ENCODE data around the gene GLI3. TPM values are rescaled to one million over a fixed set of nuclear protein-coding genes. Genes with fewer than 3 reads are reported as not detected.

GLI3 gene
- polyA plus RNA-seq, 1 of the 3 experiments (the other 2 are of a cell fraction) = 0.08 TPM

DNA sequence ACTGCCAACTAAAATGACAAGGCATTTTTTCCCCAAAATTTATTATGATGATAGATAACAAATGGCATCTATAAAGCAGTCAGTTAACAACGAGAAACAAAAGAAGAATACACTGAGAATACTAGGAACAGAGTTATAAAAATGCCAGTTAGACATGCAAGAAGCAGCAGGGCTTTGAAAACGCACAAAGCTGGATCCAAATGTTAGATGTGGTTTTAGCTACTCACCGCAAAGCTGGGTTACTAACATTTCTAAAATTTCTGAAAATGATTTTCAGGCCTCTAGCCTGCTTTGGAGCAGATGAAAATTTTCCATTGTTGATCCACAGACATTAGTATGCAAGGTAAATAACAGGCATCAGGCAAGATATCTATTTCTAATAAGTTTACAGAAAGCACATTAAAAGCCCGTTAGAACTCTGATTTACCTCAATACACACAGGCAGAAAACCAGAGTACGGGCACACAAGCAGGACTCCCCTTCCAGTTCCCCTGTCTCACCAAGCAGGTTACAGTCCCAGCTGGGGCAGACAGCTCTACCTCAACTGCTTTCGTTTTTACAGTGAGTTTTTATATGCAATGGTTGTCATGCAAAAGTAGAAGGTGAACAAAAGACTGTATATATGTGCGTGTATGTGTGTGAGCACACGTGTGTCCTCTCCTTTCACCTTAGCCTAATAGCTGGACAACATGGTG lies 37.9 kb downstream of the GLI3 start:
- H3K27ac ChIP-seq (ENCODE audit: low read depth in 2 of 2, low read length in 1 of 2) = no peak overlapping the region
- CTCF ChIA-PET = no interaction called here
- WGBS (ENCODE audit: low lambda C conversion rate) = 2% methylated on average over 8 of the region's 8 CpGs

DNA sequence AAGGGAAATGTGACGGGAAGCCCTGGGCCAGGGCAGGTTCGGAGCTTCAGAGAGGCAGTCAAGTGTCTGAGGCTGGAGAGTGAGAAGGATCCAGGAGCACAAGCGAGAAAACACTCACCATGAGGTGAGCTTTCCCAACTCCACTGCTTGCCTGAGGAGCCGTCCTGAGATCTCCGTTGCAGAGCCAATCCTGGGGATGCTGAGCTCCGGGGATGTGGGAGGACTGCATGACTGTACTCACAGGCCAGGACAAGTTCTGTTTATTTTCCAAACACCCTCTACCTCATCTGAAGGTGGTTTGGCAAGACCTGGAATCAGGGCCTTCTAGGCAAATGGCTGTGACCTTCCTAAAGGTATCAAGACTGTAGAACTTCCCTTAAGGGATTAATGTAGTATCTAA lies 38.7 kb downstream of the GLI3 start:
- H3K4me2 ChIP-seq = no peak overlapping the region
- WGBS (ENCODE audit: low lambda C conversion rate) = 4% methylated on average over 6 of the region's 6 CpGs
- TF ChIP-seq, protein P1, sequence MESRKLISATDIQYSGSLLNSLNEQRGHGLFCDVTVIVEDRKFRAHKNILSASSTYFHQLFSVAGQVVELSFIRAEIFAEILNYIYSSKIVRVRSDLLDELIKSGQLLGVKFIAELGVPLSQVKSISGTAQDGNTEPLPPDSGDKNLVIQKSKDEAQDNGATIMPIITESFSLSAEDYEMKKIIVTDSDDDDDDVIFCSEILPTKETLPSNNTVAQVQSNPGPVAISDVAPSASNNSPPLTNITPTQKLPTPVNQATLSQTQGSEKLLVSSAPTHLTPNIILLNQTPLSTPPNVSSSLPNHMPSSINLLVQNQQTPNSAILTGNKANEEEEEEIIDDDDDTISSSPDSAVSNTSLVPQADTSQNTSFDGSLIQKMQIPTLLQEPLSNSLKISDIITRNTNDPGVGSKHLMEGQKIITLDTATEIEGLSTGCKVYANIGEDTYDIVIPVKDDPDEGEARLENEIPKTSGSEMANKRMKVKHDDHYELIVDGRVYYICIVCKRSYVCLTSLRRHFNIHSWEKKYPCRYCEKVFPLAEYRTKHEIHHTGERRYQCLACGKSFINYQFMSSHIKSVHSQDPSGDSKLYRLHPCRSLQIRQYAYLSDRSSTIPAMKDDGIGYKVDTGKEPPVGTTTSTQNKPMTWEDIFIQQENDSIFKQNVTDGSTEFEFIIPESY (IDR thresholded peaks at IDR 0.05; ENCODE audit: borderline replicate concordance, low read depth) = no peak
- TF ChIP-seq FOSL2 (IDR thresholded peaks at IDR 0.05; ENCODE audit: borderline replicate concordance, low read depth) (no peak), POLR2AphosphoS5 (IDR thresholded peaks at IDR 0.05; ENCODE audit: low read depth, low read length) (no peak), EP300 (IDR thresholded peaks at IDR 0.05; ENCODE audit: borderline replicate concordance in 1 of 2, low read depth in 1 of 2, low read length in 1 of 2) (no peak), MEF2A (IDR thresholded peaks at IDR 0.05; ENCODE audit: borderline replicate concordance, low read depth) (no peak), RXRA (IDR thresholded peaks at IDR 0.05; ENCODE audit: borderline replicate concordance, low read depth) (no peak), SMC3 (IDR thresholded peaks at IDR 0.05; ENCODE audit: low read depth, low read length) (no peak), NFIC (IDR thresholded peaks at IDR 0.05; ENCODE audit: borderline replicate concordance) (no peak), GABPA (IDR thresholded peaks at IDR 0.05; ENCODE audit: low read depth) (no peak)
- TF ChIP-seq, protein P2, sequence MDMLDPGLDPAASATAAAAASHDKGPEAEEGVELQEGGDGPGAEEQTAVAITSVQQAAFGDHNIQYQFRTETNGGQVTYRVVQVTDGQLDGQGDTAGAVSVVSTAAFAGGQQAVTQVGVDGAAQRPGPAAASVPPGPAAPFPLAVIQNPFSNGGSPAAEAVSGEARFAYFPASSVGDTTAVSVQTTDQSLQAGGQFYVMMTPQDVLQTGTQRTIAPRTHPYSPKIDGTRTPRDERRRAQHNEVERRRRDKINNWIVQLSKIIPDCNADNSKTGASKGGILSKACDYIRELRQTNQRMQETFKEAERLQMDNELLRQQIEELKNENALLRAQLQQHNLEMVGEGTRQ (IDR thresholded peaks at IDR 0.05; ENCODE audit: borderline replicate concordance, low read depth, low read length) = no peak
- TF ChIP-seq, protein P3, sequence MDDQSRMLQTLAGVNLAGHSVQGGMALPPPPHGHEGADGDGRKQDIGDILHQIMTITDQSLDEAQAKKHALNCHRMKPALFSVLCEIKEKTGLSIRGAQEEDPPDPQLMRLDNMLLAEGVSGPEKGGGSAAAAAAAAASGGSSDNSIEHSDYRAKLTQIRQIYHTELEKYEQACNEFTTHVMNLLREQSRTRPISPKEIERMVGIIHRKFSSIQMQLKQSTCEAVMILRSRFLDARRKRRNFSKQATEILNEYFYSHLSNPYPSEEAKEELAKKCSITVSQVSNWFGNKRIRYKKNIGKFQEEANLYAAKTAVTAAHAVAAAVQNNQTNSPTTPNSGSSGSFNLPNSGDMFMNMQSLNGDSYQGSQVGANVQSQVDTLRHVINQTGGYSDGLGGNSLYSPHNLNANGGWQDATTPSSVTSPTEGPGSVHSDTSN (IDR thresholded peaks at IDR 0.05) = no peak
- TF ChIP-seq, protein P4, sequence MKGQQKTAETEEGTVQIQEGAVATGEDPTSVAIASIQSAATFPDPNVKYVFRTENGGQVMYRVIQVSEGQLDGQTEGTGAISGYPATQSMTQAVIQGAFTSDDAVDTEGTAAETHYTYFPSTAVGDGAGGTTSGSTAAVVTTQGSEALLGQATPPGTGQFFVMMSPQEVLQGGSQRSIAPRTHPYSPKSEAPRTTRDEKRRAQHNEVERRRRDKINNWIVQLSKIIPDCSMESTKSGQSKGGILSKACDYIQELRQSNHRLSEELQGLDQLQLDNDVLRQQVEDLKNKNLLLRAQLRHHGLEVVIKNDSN (IDR thresholded peaks at IDR 0.05; ENCODE audit: borderline replicate concordance, low read depth) = no peak

More for the DNA sequence above, 37.9 kb downstream of the GLI3 start:
- POLR2A ChIA-PET = no interaction called here
- no peak overlapping the region for H2AFZ ChIP-seq (ENCODE audit: low read depth)
- H3K79me2 ChIP-seq (ENCODE audit: insufficient read depth) = no peaks in the 10 kb centered on the region
- no peak overlapping the region for H3K9ac ChIP-seq
- TF ChIP-seq FOXJ3 (CRISPR knock-in tag; IDR thresholded peaks at IDR 0.05) = no peak
- TF ChIP-seq JUND (IDR thresholded peaks at IDR 0.05) = no peak
- TF ChIP-seq, protein P5, sequence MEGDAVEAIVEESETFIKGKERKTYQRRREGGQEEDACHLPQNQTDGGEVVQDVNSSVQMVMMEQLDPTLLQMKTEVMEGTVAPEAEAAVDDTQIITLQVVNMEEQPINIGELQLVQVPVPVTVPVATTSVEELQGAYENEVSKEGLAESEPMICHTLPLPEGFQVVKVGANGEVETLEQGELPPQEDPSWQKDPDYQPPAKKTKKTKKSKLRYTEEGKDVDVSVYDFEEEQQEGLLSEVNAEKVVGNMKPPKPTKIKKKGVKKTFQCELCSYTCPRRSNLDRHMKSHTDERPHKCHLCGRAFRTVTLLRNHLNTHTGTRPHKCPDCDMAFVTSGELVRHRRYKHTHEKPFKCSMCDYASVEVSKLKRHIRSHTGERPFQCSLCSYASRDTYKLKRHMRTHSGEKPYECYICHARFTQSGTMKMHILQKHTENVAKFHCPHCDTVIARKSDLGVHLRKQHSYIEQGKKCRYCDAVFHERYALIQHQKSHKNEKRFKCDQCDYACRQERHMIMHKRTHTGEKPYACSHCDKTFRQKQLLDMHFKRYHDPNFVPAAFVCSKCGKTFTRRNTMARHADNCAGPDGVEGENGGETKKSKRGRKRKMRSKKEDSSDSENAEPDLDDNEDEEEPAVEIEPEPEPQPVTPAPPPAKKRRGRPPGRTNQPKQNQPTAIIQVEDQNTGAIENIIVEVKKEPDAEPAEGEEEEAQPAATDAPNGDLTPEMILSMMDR (IDR thresholded peaks at IDR 0.05) = no peak
- TF ChIP-seq ELF1 (IDR thresholded peaks at IDR 0.05) = no peak
- TF ChIP-seq SMC3 (IDR thresholded peaks at IDR 0.05; ENCODE audit: low read depth, low read length) = no peak
- TF ChIP-seq SIN3A (IDR thresholded peaks at IDR 0.05; ENCODE audit: borderline replicate concordance, low read depth, low read length) = no peak
- TF ChIP-seq EP300 (IDR thresholded peaks at IDR 0.05; ENCODE audit: borderline replicate concordance in 1 of 2, low read depth in 1 of 2, low read length in 1 of 2) = no peak
- TF ChIP-seq CHD2 (IDR thresholded peaks at IDR 0.05; ENCODE audit: low read length, partially characterized antibody) = no peak
- no peak for TF ChIP-seq RXRA (IDR thresholded peaks at IDR 0.05; ENCODE audit: borderline replicate concordance, low read depth)
- TF ChIP-seq NRF1 (IDR thresholded peaks at IDR 0.05; ENCODE audit: low read depth, low read length) = no peak
- TF ChIP-seq, protein P4 (IDR thresholded peaks at IDR 0.05; ENCODE audit: borderline replicate concordance, low read depth) = no peak
- TF ChIP-seq RCOR1 (IDR thresholded peaks at IDR 0.05; ENCODE audit: low read length) = no peak
- no peak for TF ChIP-seq MXI1 (IDR thresholded peaks at IDR 0.05; ENCODE audit: low read depth, low read length)
- H3K27me3 ChIP-seq (ENCODE audit: insufficient read depth) = peaks cover 65% of the 10 kb centered on the region
- H3K4me1 ChIP-seq (ENCODE audit: control insufficient read depth in 1 of 2, insufficient read depth in 2 of 2, low read depth in 1 of 2, low read length in 1 of 2) = no peaks in the 10 kb centered on the region
- H3K9me2 ChIP-seq = no peaks in the 10 kb centered on the region
- no peaks in the 10 kb centered on the region for H4K20me1 ChIP-seq (ENCODE audit: insufficient read depth)
- no peaks in the 10 kb centered on the region for H3F3A ChIP-seq (replicated peaks; ENCODE audit: insufficient read depth)
- no peaks in the 10 kb centered on the region for H3K9me3 ChIP-seq
- no peak overlapping the region for H3K4me2 ChIP-seq
- no peak for DNase-seq
- H3K4me3 ChIP-seq (ENCODE audit: low read depth in 2 of 2, low read length in 1 of 2) = no peak overlapping the region
- no peaks in the 10 kb centered on the region for H3K36me3 ChIP-seq (replicated peaks in 1 of 2; ENCODE audit: control insufficient read depth in 1 of 2, insufficient read depth in 2 of 2, low read length in 1 of 2)

More for the DNA sequence above, 38.7 kb downstream of the GLI3 start:
- POLR2A ChIA-PET = no interaction called here
- Histone ChIP-seq H4K20me1 (ENCODE audit: insufficient read depth) (no peaks in the 10 kb centered on the region), H3K9me2 (no peaks in the 10 kb centered on the region), H3K36me3 (replicated peaks in 1 of 2; ENCODE audit: control insufficient read depth in 1 of 2, insufficient read depth in 2 of 2, low read length in 1 of 2) (no peaks in the 10 kb centered on the region), H3F3A (replicated peaks; ENCODE audit: insufficient read depth) (no peaks in the 10 kb centered on the region), H3K27me3 (ENCODE audit: insufficient read depth) (peaks cover 67% of the 10 kb centered on the region), H3K9ac (no peak overlapping the region), H3K4me1 (ENCODE audit: control insufficient read depth in 1 of 2, insufficient read depth in 2 of 2, low read depth in 1 of 2, low read length in 1 of 2) (no peaks in the 10 kb centered on the region), H3K4me3 (ENCODE audit: low read depth in 2 of 2, low read length in 1 of 2) (no peak overlapping the region), H2AFZ (ENCODE audit: low read depth) (no peak overlapping the region), H3K9me3 (no peaks in the 10 kb centered on the region), H3K79me2 (ENCODE audit: insufficient read depth) (no peaks in the 10 kb centered on the region), H3K27ac (ENCODE audit: low read depth in 2 of 2, low read length in 1 of 2) (no peak overlapping the region)
- CTCF ChIA-PET = no interaction called here
- no peak for DNase-seq

All from SK-N-SH (cell line).